Measurements from ENCODE around the gene PARVG. TPM values are rescaled to one million over a fixed set of nuclear protein-coding genes. Genes with fewer than 3 reads are reported as not detected.

The PARVG gene
- total RNA-seq, 4 donors from 2014 or later = 0.19 to 4.8 (median 2.7) TPM

DNA sequence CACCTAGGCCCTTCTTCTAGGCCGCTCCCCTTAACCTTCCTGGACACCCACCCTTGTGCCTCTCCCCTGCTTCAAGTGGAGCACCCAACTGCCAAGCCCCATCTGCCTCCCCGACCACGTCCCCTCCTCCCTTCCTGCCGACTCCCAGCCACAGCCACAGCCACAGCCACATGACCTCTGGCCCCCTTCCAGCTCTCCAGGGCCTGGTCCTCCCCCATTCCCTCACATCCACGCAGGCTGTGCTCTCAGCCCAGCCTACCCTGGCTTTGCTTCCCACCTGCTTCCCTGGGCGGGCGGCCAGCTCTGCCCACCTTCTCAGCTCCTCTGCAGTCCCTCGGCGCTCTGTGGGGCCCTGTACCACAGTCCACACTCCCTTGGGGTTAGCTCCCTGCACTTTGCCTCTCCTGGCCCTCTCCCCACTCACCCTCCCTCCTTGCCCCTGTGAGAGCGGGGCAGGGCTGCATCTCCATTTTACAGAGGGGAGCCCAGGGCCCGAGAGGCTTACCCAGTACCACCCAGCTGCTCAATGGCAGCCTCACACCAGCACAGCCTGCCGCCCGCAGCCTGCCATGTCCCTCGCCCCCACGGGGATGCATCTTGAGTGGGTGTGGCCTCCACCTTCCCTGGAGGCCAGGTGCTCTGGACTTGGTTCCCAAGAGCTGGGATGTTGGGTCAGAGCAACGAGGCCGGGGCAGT lies 20.3 kb downstream of the PARVG start:
- in situ Hi-C loops (cut with MboI; ENCODE audit: low sequenced_read_pairs in 4 of 4) (no loop called here), intact Hi-C loops (cut with DNase I; ENCODE audit: low total_unique reads) (no loop called here)
- DNase-seq = no peak
- Histone ChIP-seq H3K27me3 (peaks cover 0 to 5% (median 2%) of the 10 kb centered on the region in 3 donors), H3K9me3 (no peaks in the 10 kb centered on the region), H3K4me1 (no peaks in the 10 kb centered on the region), H3K36me3 (no peaks in the 10 kb centered on the region), H3K4me3 (no peak overlapping the region), H3K27ac (no peak overlapping the region)
- no peak for TF ChIP-seq POLR2A (IDR thresholded peaks at IDR 0.05)
- TF ChIP-seq, protein P1, sequence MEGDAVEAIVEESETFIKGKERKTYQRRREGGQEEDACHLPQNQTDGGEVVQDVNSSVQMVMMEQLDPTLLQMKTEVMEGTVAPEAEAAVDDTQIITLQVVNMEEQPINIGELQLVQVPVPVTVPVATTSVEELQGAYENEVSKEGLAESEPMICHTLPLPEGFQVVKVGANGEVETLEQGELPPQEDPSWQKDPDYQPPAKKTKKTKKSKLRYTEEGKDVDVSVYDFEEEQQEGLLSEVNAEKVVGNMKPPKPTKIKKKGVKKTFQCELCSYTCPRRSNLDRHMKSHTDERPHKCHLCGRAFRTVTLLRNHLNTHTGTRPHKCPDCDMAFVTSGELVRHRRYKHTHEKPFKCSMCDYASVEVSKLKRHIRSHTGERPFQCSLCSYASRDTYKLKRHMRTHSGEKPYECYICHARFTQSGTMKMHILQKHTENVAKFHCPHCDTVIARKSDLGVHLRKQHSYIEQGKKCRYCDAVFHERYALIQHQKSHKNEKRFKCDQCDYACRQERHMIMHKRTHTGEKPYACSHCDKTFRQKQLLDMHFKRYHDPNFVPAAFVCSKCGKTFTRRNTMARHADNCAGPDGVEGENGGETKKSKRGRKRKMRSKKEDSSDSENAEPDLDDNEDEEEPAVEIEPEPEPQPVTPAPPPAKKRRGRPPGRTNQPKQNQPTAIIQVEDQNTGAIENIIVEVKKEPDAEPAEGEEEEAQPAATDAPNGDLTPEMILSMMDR (IDR thresholded peaks at IDR 0.05 in 4 of 5, conservative IDR thresholded peaks at IDR 0.05 in 1 of 5) = no peak
- ATAC-seq = no peak

DNA sequence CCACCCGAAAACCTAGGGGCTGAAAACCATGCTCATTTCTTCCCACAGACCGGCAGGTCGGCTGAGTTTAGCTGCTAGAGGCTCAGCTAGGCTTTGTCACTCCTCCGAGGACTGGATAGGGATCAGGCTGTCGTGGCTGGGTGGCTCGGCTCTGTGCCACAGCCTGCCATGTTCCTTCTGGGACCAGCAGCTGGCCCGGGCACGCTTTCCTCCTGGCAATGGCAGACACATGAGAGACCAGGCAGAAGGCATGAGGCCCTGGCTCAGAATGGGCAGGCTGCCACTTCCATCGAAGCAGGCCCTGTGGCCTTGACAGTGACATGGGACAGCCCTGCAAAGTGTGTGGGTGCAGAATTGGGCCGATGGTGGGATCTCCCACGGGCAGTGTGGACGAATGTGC lies 20.9 kb downstream of the PARVG start:
- Histone ChIP-seq H3K9me3 (no peaks in the 10 kb centered on the region), H3K27ac (no peak overlapping the region), H3K4me3 (no peak overlapping the region), H3K4me1 (no peaks in the 10 kb centered on the region), H3K36me3 (no peaks in the 10 kb centered on the region), H3K27me3 (peaks cover 0 to 5% (median 2%) of the 10 kb centered on the region in 3 donors)
- intact Hi-C loops (cut with DNase I; ENCODE audit: low total_unique reads) (no loop called here), in situ Hi-C loops (cut with MboI; ENCODE audit: low sequenced_read_pairs in 4 of 4) (no loop called here)
- no peak for DNase-seq
- TF ChIP-seq, protein P1 (IDR thresholded peaks at IDR 0.05 in 4 of 5, conservative IDR thresholded peaks at IDR 0.05 in 1 of 5) = no peak
- TF ChIP-seq POLR2A (IDR thresholded peaks at IDR 0.05) = no peak
- no peak for ATAC-seq

DNA sequence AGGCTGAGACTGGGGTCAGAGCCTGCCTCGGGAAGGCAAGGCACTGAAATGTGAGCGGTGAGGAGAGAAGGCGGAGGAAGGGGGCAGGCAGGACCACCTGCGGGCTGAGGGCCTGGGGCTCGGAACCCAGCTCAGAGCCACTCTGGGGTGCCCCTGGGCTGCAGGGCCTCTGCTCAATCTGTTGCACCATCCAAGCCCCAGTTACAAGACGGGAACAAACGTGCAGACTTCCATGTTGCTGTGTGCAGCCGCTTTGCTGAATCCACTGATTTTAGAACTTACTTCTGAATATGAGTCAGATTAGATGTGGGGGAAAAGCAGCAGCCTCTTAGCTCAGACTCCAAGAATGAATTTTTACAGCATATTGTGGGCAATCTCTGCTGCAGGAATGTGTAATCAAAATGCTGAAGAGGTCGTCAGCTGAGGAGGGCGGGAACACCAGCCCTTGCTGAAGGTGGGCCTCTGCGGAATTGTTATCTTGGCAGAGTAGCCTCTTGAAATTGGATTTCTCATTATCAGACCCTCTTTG lies 21.6 kb downstream of the PARVG start:
- Histone ChIP-seq H3K4me3 (no peak overlapping the region), H3K36me3 (no peaks in the 10 kb centered on the region), H3K27ac (no peak overlapping the region), H3K9me3 (no peaks in the 10 kb centered on the region), H3K4me1 (no peaks in the 10 kb centered on the region), H3K27me3 (peaks cover 0 to 3% (median 2%) of the 10 kb centered on the region in 3 donors)
- intact Hi-C loops (cut with DNase I; ENCODE audit: low total_unique reads) (no loop called here), in situ Hi-C loops (cut with MboI; ENCODE audit: low sequenced_read_pairs in 4 of 4) (no loop called here)
- ATAC-seq (no peak), DNase-seq (no peak)
- TF ChIP-seq, protein P1 (IDR thresholded peaks at IDR 0.05 in 4 of 5, conservative IDR thresholded peaks at IDR 0.05 in 1 of 5) = no peak
- TF ChIP-seq POLR2A (IDR thresholded peaks at IDR 0.05) = no peak

DNA sequence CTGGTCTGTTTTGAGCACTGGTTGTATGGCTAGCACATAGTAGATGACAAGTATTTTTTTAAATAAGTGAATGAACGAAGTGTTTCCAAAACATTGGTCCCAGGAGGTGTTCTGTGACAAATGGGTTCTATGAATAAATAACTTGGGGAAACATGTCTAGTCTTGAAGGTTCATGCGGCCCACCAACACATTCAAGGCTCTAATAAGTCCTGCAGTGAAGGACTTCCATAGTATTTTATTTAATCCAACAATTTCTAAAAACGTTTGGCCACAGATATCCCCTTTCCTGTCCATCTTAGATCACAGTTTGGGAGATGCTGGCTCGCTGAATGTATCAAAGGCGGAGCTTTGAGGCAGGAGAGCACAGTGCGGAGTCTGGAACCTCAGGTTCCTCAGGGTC lies 22.5 kb downstream of the PARVG start:
- in situ Hi-C loops (cut with MboI; ENCODE audit: low sequenced_read_pairs in 4 of 4) (no loop called here), intact Hi-C loops (cut with DNase I; ENCODE audit: low total_unique reads) (no loop called here)
- H3K27me3 ChIP-seq = peaks cover 0 to 2% (median 0%) of the 10 kb centered on the region in 3 donors
- no peak overlapping the region for H3K27ac ChIP-seq
- TF ChIP-seq, protein P1 (IDR thresholded peaks at IDR 0.05 in 4 of 5, conservative IDR thresholded peaks at IDR 0.05 in 1 of 5) = no peak
- no peak for TF ChIP-seq POLR2A (IDR thresholded peaks at IDR 0.05)
- no peaks in the 10 kb centered on the region for H3K9me3 ChIP-seq
- H3K4me3 ChIP-seq = no peak overlapping the region
- DNase-seq (no peak), ATAC-seq (no peak)
- H3K4me1 ChIP-seq = no peaks in the 10 kb centered on the region
- no peaks in the 10 kb centered on the region for H3K36me3 ChIP-seq

All from gastrocnemius medialis (tissue), 4 donors.